Activated T-cell treated with anti-CD3 and anti-CD28 coated beads, Interleukin-2, amount 50 U/mL, for 72 hours (primary cell): ENCODE data around the gene PCNX3. TPM values are rescaled to one million over a fixed set of nuclear protein-coding genes. Genes with fewer than 3 reads are reported as not detected.
A peak's percentile ranks its signal among the peaks of the same experiment; 100 is the strongest.

Source experiments
- ATAC-seq, 2 donors: fragments of 150-1000 bp; cut with Tn5 transposase; replicated peaks in 1 of 2; 2 replicates each; pipeline ENCODE4 v1.10.0; 2021; ENCODE audit warnings: moderate library complexity in 2 of 2, mild to moderate bottlenecking in 1 of 2
- DNase-seq, 2 donors: peaks; one replicate each; pipeline ENCODE4 v3.0.0; 2021 to 2022; ENCODE audit warnings: mixed read lengths in 1 of 2
- H3K27ac Mint-ChIP-seq: one replicate; pipeline ENCODE4 v1.8.0; 2022; ENCODE audit warnings: mild to moderate bottlenecking, moderate library complexity, mixed read lengths
- H3K27me3 Mint-ChIP-seq: one replicate; pipeline ENCODE4 v1.8.0; 2022; ENCODE audit warnings: low read depth, mixed read lengths
- H3K36me3 Mint-ChIP-seq, 2 donors: one replicate each; pipeline ENCODE4 v1.8.0; 2022; ENCODE audit warnings: mixed read lengths in 2 of 2, mild to moderate bottlenecking in 1 of 2; ENCODE audit not compliant: insufficient read depth in 2 of 2
- H3K4me1 Mint-ChIP-seq: one replicate; pipeline ENCODE4 v1.8.0; 2022; ENCODE audit warnings: low read depth, mixed read lengths
- H3K4me3 Mint-ChIP-seq, 2 donors: one replicate each; pipeline ENCODE4 v1.8.0; 2022; ENCODE audit warnings: mild to moderate bottlenecking in 2 of 2, mixed read lengths in 2 of 2, moderate library complexity in 2 of 2
- H3K9me3 Mint-ChIP-seq, 2 donors: one replicate each; pipeline ENCODE4 v1.8.0; 2022; ENCODE audit warnings: mixed read lengths in 2 of 2
- total RNA-seq, 2 donors: library from RNA; stranded (reverse); gene quantifications; one replicate each; pipeline ENCODE4 v1.2.3, GENCODE V29; 2022

Gene PCNX3
- total RNA-seq, 2 donors from 2014 or later: 45.9 TPM

DNA sequence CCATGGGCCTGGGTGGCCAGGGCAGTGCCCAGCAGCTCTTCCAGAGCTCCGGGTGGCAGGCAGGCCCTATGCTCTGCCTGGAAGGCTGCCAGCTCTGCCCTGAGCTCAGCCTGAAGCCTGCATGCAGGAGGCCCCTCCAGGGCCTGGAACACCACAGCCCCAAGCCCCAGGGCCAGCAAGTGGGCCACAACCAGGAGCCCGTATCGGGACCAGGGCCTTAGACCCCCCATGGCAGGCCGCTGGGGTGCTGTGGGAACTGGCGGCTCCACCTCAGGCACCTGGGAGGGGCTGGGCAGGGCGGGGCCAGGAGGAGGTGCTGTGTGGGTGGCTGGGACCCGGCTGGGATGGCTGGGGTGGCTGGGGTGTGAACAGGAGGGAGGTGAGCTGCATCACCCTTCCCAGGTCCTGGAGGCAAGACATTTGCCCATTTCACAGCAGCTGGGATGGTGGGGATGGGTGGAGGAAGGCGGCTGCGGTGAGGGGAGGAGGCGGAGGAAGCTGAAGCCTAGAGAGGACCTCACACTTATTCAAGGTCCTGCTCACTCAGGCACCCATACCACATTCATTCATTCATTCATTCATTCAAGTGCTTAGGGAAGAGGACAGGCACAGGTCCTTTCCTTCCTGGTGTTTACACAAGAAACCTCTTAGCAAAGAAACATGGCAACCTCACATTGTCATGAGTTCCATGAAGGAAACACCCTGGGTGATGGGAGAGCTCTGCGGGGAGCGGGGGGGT lies 19.9 kb upstream of the PCNX3 start, which contains the start of gene KCNK7:
TSS of gene KCNK7 (minus strand) at position 258 of the 739 bp plus-strand sequence. CDS start at position 230, 28 bp downstream.
- no peak within 1 kb of the TSS for H3K27ac Mint-ChIP-seq
- H3K4me3 Mint-ChIP-seq: no peak within 1 kb of the TSS
- H3K9me3 Mint-ChIP-seq: no peaks in the 10 kb centered on the region
- ATAC-seq: peak; percentile 3 to 16
- peaks cover 0 to 4% of the 10 kb centered on the region in 2 donors for H3K36me3 Mint-ChIP-seq
- H3K4me1 Mint-ChIP-seq: peaks cover 12% of the 10 kb centered on the region
- DNase-seq: no peak
- H3K27me3 Mint-ChIP-seq: no peaks in the 10 kb centered on the region

GRCh38 chr11:65596520-65596919 lies 19.1 kb upstream of the PCNX3 start:
- Mint-ChIP-seq H3K27ac (no peak overlapping the region), H3K9me3 (no peaks in the 10 kb centered on the region), H3K27me3 (no peaks in the 10 kb centered on the region), H3K4me3 (no peak overlapping the region), H3K4me1 (peaks cover 12% of the 10 kb centered on the region), H3K36me3 (peaks cover 0 to 3% of the 10 kb centered on the region in 2 donors)
- no peak for ATAC-seq
- no peak for DNase-seq

DNA sequence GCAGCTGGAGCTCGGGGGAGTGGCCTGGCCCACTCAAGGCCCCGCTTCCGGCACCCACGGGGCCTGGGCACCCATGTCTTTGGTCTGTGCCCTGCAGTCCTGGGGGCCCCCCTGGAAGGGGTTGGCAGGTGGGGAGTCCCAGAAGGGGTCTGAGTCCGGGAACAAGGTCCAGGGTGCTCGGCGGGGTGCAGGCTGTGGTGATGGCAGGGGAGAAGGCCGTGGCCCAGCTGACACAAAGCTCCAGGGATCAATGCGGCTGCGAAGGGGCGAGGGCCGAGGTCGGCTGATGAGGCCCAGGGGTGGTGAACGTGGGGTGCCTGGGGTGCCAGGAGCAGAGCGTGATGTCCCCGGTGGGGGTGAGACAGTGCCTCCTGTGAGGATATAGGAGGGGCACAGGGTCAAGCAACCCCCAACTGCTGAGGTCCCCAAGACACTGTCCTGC lies 17.3 kb upstream of the PCNX3 start:
- H3K27me3 Mint-ChIP-seq: no peaks in the 10 kb centered on the region
- no peak for DNase-seq
- H3K9me3 Mint-ChIP-seq: no peaks in the 10 kb centered on the region
- peaks cover 0 to 3% of the 10 kb centered on the region in 2 donors for H3K36me3 Mint-ChIP-seq
- H3K27ac Mint-ChIP-seq: no peak overlapping the region
- peaks cover 12% of the 10 kb centered on the region for H3K4me1 Mint-ChIP-seq
- no peak for ATAC-seq
- no peak overlapping the region for H3K4me3 Mint-ChIP-seq

GRCh38 chr11:65599216-65599954 lies 16.2 kb upstream of the PCNX3 start:
- H3K36me3 Mint-ChIP-seq: peaks cover 0 to 6% of the 10 kb centered on the region in 2 donors

GRCh38 chr11:65599955-65600246 lies 15.7 kb upstream of the PCNX3 start:
- ATAC-seq: no peak
- peaks cover 0 to 6% of the 10 kb centered on the region in 2 donors for H3K36me3 Mint-ChIP-seq
- H3K4me3 Mint-ChIP-seq: no peak overlapping the region
- H3K9me3 Mint-ChIP-seq: no peaks in the 10 kb centered on the region
- no peak overlapping the region for H3K27ac Mint-ChIP-seq
- H3K27me3 Mint-ChIP-seq: no peaks in the 10 kb centered on the region
- DNase-seq: no peak
- peaks cover 9% of the 10 kb centered on the region for H3K4me1 Mint-ChIP-seq

More at GRCh38 chr11:65599216-65599954, 16.2 kb upstream of the PCNX3 start:
- H3K27me3 Mint-ChIP-seq: no peaks in the 10 kb centered on the region
- DNase-seq: no peak
- H3K27ac Mint-ChIP-seq: no peak overlapping the region
- H3K4me3 Mint-ChIP-seq: no peak overlapping the region
- peaks cover 12% of the 10 kb centered on the region for H3K4me1 Mint-ChIP-seq
- H3K9me3 Mint-ChIP-seq: no peaks in the 10 kb centered on the region
- no peak for ATAC-seq

- Mint-ChIP-seq H3K36me3 (peaks cover 0 to 6% of the 10 kb centered on the region in 2 donors), H3K9me3 (no peaks in the 10 kb centered on the region), H3K27ac (no peak overlapping the region), H3K4me1 (no peaks in the 10 kb centered on the region), H3K27me3 (no peaks in the 10 kb centered on the region), H3K4me3 (no peak overlapping the region)
- ATAC-seq (no peak), DNase-seq (no peak)
These were observed 11.3 kb upstream of the PCNX3 start for GRCh38 chr11:65604258-65604657.

DNA sequence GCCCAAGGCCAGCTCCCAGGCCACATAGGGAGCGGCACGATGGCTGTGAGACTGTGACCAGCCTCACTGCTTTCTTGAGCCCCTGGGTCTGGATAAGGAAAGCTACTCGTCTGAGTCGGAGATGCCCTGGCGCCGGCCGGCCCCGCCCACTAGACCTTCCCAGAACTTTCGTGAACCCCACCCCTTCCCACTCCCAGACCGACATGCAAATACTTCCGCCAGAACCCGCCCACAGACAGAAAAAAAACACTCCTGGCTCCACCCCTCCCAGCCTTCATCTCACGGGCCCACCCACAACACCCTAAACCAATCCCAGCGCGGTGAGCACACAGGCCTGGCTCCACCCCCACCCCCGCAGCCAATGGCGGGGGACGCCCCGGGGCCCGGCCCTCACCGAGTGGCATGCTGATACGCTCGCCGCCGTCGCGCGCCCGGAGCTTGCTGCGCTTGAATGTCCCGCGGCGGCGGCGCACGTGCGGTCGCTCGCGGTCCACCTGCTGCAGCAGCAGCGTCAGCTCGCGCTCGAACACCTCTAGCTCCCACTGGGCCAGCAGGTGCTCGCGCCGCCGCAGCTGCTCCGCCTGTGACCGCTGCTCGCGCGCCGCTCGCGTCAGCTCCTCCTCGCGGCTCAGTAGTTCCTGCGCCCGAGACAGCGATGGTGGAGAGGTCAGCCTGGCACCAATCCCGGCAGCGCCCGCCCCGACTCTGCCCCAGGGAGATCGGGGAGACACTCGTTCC lies 8.5 kb upstream of the PCNX3 start:
- no peak for DNase-seq
- Mint-ChIP-seq H3K27ac (no peak overlapping the region), H3K9me3 (no peaks in the 10 kb centered on the region), H3K4me1 (peaks cover 24% of the 10 kb centered on the region), H3K36me3 (peaks cover 0 to 7% of the 10 kb centered on the region in 2 donors), H3K27me3 (no peaks in the 10 kb centered on the region), H3K4me3 (no peak overlapping the region)
- peak; percentile 52 to 54 for ATAC-seq

GRCh38 chr11:65607614-65608426 lies 7.8 kb upstream of the PCNX3 start:
- ATAC-seq (no peak), DNase-seq (no peak)
- H3K36me3 Mint-ChIP-seq: peaks cover 0 to 12% of the 10 kb centered on the region in 2 donors
- no peaks in the 10 kb centered on the region for H3K27me3 Mint-ChIP-seq
- no peaks in the 10 kb centered on the region for H3K9me3 Mint-ChIP-seq
- no peak overlapping the region for H3K4me3 Mint-ChIP-seq
- H3K27ac Mint-ChIP-seq: no peak overlapping the region
- H3K4me1 Mint-ChIP-seq: peaks cover 31% of the 10 kb centered on the region

DNA sequence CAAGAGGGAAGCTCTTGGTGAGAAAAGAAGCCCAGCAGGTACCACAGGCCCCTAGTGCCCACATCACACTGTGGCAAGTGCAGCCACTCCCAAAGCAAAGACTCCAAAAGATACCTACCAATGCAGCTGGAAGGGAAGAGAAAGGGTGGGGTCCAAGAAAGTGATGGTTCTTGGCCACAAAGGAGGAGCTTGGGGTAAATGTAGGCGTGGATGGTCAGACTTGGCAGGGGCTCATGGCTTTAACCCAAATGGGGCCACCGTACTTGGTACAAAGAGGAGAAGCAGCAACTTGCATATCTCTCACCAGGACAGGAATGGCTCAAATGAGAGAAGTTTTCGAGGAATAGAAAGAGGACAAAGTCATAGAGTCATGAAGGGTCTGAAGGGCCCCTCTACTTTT lies 6.3 kb upstream of the PCNX3 start:
- Mint-ChIP-seq H3K36me3 (peaks cover 0 to 11% of the 10 kb centered on the region in 2 donors), H3K9me3 (no peaks in the 10 kb centered on the region), H3K27me3 (no peaks in the 10 kb centered on the region), H3K27ac (peak overlapping the region; percentile 53), H3K4me3 (no peak overlapping the region), H3K4me1 (peaks cover 37% of the 10 kb centered on the region)
- ATAC-seq (no peak), DNase-seq (no peak)

DNA sequence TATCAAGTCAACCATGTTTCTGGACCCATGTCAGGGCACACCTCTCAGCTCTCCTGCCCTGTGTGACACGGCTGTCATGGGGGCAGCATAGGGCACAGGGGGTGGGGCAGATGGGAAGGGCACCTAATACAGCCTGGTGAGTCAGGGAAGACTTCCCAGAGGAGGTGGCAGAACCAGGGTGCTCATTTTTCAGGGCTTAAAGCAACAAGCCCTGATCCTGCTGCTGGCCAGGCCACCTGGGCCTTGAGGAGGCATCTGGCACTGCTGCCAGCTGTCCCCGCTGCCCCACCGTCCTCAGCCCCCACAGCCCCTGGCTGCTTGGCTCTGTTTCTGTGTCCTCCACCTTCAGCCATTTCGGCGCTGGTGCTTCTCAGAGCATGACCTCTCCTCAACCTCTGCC lies 5.9 kb upstream of the PCNX3 start:
- DNase-seq (no peak), ATAC-seq (no peak)
- Mint-ChIP-seq H3K36me3 (peaks cover 0 to 11% of the 10 kb centered on the region in 2 donors), H3K27me3 (no peaks in the 10 kb centered on the region), H3K9me3 (no peaks in the 10 kb centered on the region), H3K27ac (no peak overlapping the region), H3K4me1 (peaks cover 37% of the 10 kb centered on the region), H3K4me3 (no peak overlapping the region)

- no peaks in the 10 kb centered on the region for H3K27me3 Mint-ChIP-seq
- ATAC-seq (no peak), DNase-seq (no peak)
- peaks cover 2 to 11% of the 10 kb centered on the region in 2 donors for H3K36me3 Mint-ChIP-seq
- H3K4me1 Mint-ChIP-seq: peaks cover 37% of the 10 kb centered on the region
- peak overlapping the region; percentile 84 for H3K27ac Mint-ChIP-seq
- H3K4me3 Mint-ChIP-seq: peak overlapping the region; percentile 51 to 76
- no peaks in the 10 kb centered on the region for H3K9me3 Mint-ChIP-seq
These were observed 5.2 kb upstream of the PCNX3 start for GRCh38 chr11:65610404-65610803.

DNA sequence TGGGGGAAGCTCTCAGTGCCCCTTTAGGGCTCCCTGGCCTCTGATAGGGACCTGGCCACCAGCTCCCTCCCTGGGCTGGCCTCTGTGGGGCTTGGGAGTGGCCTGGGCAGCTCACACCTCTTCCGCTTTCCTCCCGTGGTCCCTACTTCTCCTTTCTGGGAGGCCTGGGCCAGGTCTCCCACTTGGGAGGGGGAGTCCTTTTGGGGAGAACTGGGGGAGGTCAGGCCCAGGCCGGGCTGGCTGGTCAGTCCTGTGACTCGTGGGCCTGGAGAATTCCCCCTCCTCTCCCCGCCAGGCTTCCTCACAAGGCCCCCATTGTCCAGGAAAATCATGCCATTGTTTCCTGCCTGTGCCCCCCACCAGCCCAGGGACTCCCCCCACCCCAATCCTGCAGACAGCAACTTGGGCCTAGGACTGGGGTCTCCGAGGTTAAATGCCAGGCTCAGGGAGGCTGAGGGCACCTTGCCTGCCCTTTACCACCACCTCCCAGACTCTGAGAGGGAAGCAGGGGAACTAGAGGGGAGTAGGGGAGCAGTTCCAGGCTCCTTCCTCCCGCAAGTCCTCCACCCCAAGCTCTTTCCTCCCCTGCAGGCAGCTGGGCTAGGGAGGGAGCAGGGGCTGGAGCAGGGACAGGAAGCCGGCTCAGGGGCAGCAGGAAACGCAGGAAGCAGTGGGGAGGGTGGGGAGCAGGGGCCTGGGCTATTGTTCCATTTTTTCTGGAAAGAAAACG lies 4.4 kb upstream of the PCNX3 start:
- no peak for DNase-seq
- no peaks in the 10 kb centered on the region for H3K9me3 Mint-ChIP-seq
- peak overlapping the region; percentile 79 for H3K27ac Mint-ChIP-seq
- peaks cover 3 to 11% of the 10 kb centered on the region in 2 donors for H3K36me3 Mint-ChIP-seq
- H3K4me1 Mint-ChIP-seq: peaks cover 37% of the 10 kb centered on the region
- H3K27me3 Mint-ChIP-seq: no peaks in the 10 kb centered on the region
- peak overlapping the region; percentile 51 to 76 for H3K4me3 Mint-ChIP-seq
- no peak for ATAC-seq
